Psoas muscle (tissue), 8 donors: Measurements from ENCODE around the gene AMFR. TPM values are rescaled to one million over a fixed set of nuclear protein-coding genes. Genes with fewer than 3 reads are reported as not detected.
A peak's percentile ranks its signal among the peaks of the same experiment; 100 is the strongest.

Source experiments
- ATAC-seq, 4 donors: fragments of 200-7000 bp; cut with Tn5 transposase; one replicate each; pipeline ENCODE4 v1.9.1; 2020; ENCODE audit warnings: moderate library complexity in 3 of 4, mild to moderate bottlenecking in 2 of 4
- DNase-seq, 2 donors: peaks; one replicate each; pipeline ENCODE4 v3.0.0-alpha.2; 2020
- H3K27ac ChIP-seq: fragments of 200-600 bp; one replicate; pipeline ENCODE4 v1.8.0; 2022
- H3K27me3 ChIP-seq, 3 donors: fragments of 200-600 bp in 1 of 3; one replicate each; pipeline versions ENCODE4 v1.6.1 to v1.8.0; 2013 to 2022; ENCODE audit warnings: low read length in 2 of 3, mild to moderate bottlenecking in 2 of 3, moderate library complexity in 1 of 3; ENCODE audit not compliant: insufficient read depth in 3 of 3
- H3K36me3 ChIP-seq, 2 donors: fragments of 200-600 bp in 1 of 2; one replicate each; pipeline versions ENCODE4 v1.6.1 to v1.8.0; 2013 to 2022; ENCODE audit warnings: low read depth in 1 of 2, mild to moderate bottlenecking in 1 of 2, moderate library complexity in 1 of 2; ENCODE audit not compliant: insufficient read depth in 1 of 2
- H3K4me1 ChIP-seq: fragments of 200-600 bp; one replicate; pipeline ENCODE4 v1.8.0; 2022
- H3K4me3 ChIP-seq: fragments of 200-600 bp; one replicate; pipeline ENCODE4 v1.8.0; 2022; ENCODE audit warnings: mild to moderate bottlenecking
- H3K9me3 ChIP-seq: fragments of 200-600 bp; one replicate; pipeline ENCODE4 v1.8.0; 2022
- WGBS, 3 donors: extraction: QIAGEN DNeasy Blood & Tissue Kit; methylation state at CpG; one replicate each; pipeline versions ENCODE4 v1.1.6 to v1.1.7; 2013; 5-methylcytosine and 5-hydroxymethylcytosine counted together
- intact Hi-C, 2 donors: fragments of 100-400 bp; cut with DNase I; formaldehyde crosslinking; loops; one replicate each; pipeline versions ENCODE4 v1.11.0 to v1.14.2; 2022
- polyA plus RNA-seq, 3 donors: library from polyadenylated mRNA; stranded (reverse); fragments of 200-250 nt; gene quantifications; one replicate each; pipeline ENCODE4 v1.2.3, GENCODE V29; 2013
- total RNA-seq, 4 donors: library from RNA; stranded (reverse); fragmentation: NEBNext Ultra II Directional in 2 of 4; extraction: Animal tissue kit (Norgen Biotek cat#: 25700) in 2 of 4; gene quantifications; one replicate each; pipeline versions ENCODE4 v1.2.1 to v1.2.4, GENCODE V29; 2021 to 2023
- TF ChIP-seq, protein P1 (sequence below): fragments of 200-600 bp; IDR thresholded peaks from one replicate; pipeline ENCODE4 v1.8.0; 2022; ENCODE audit warnings: antibody characterized with exemption
- donor health status: healthy with polysubstance abuse.
- donor health status: DM: no; HTN: no; CAD: no; lungs with moderate emphysema.
- donor health status: Bipolar disorder and iron deficiency.
- donor health status: healthy.
- donor health status: DM: yes; HTN: yes; CAD: no.
- donor health status: DM: no; HTN: no; CAD: no.
- donor health status: DM: no; HTN: no; CAD: no.
- donor health status: DM: yes; HTN: yes; CAD: no.

The AMFR gene
- total and polyA plus RNA-seq, 7 donors = 106 to 453 (median 193) TPM

DNA sequence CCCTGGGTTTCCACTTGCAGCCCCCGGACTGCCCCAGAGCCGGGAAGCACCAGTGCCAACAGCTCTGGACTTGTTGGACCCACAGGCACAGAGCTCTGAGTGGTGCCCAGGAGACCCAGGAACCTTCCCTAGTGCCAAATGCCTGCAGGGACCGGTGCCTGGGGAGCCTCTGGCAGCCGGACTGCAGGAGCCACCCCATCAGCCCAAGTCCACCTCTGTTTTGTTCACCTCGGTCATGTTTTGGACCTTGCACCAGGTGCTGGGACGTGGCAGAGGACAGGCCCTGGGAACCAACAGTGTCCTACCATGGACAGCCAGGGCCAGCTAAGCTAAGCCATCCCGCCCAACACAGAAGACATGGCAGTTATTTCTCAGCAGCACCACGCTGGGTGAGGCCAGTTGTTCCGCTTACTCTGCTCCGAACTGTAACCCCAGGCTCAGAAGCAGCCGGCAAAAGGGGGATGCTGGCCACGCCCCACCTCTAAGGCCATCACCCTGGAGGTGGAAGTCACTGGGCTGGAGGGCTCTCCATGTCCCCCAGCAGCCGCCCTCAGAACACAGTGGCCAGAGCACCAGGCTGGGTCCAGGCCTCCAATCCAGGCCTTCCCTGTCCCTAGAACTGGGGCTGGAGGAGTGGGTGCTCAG, 79.8 kb downstream of the AMFR start:
- ATAC-seq (no peak), DNase-seq (peak; percentile 11 to 13)
- H3K27me3 ChIP-seq = no peaks in the 10 kb centered on the region
- no peaks in the 10 kb centered on the region for H3K9me3 ChIP-seq
- no peak overlapping the region for H3K27ac ChIP-seq
- no peaks in the 10 kb centered on the region for H3K4me1 ChIP-seq
- WGBS, 3 donors = 84 to 89% (median 88%) methylated on average over 13 of the region's 13 CpGs
- TF ChIP-seq, protein P1, sequence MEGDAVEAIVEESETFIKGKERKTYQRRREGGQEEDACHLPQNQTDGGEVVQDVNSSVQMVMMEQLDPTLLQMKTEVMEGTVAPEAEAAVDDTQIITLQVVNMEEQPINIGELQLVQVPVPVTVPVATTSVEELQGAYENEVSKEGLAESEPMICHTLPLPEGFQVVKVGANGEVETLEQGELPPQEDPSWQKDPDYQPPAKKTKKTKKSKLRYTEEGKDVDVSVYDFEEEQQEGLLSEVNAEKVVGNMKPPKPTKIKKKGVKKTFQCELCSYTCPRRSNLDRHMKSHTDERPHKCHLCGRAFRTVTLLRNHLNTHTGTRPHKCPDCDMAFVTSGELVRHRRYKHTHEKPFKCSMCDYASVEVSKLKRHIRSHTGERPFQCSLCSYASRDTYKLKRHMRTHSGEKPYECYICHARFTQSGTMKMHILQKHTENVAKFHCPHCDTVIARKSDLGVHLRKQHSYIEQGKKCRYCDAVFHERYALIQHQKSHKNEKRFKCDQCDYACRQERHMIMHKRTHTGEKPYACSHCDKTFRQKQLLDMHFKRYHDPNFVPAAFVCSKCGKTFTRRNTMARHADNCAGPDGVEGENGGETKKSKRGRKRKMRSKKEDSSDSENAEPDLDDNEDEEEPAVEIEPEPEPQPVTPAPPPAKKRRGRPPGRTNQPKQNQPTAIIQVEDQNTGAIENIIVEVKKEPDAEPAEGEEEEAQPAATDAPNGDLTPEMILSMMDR = no peak
- H3K4me3 ChIP-seq = no peak overlapping the region
- intact Hi-C loops = no loop called here
- H3K36me3 ChIP-seq = no peaks in the 10 kb centered on the region

DNA sequence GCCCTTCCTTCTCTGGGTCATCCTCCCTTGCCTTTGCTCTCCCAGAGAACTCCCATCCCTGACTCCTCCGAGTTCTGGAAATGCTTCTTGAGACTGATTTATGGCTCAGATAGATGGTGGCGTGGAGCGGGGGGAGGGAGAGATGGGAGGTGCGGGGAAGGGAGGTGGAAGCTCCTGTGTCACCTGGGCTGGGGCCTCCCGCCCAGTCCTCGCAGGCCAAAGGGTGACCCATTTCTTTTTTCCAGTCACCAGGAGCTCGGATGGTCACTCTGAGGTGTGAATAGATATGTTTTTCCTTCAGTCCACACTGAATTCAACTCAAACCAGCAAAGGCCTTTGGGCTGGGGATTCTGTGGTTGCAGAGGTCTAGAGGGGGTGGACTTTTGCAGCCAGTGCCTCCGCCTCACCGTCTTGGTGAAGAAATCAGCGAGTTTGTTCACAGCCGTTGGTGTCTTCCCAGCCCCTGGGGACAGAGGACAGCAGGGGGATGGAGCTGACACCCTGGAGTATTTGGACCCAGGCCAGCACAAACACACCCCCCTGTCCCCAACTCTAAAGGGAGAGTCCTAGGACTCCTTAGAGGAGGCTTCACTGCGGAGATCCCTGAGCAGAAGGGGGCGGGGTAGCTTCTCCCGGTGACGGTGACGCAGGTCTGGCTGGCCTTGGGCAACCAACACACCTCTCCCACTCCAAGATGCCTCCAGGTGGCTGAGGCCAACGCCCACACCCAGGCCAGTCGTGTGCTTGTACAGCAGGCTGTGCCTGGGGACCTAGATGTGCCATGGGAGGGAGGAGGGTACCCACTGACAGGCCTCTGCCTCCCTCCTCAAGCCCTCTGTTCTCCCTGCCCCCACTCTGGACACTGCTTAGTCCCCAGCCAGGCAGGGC, 80.6 kb downstream of the AMFR start:
- WGBS, 3 donors = 81 to 82% (median 82%) methylated on average over 17 to 18 of the region's 18 CpGs
- Histone ChIP-seq H3K36me3 (no peaks in the 10 kb centered on the region), H3K27ac (no peak overlapping the region), H3K27me3 (no peaks in the 10 kb centered on the region), H3K4me1 (no peaks in the 10 kb centered on the region), H3K9me3 (no peaks in the 10 kb centered on the region), H3K4me3 (no peak overlapping the region)
- peak; percentile 6 to 34 for DNase-seq
- TF ChIP-seq, protein P1 = no peak
- ATAC-seq = peak in 1 of 4 donors; percentile 18
- intact Hi-C loops = no loop called here

DNA sequence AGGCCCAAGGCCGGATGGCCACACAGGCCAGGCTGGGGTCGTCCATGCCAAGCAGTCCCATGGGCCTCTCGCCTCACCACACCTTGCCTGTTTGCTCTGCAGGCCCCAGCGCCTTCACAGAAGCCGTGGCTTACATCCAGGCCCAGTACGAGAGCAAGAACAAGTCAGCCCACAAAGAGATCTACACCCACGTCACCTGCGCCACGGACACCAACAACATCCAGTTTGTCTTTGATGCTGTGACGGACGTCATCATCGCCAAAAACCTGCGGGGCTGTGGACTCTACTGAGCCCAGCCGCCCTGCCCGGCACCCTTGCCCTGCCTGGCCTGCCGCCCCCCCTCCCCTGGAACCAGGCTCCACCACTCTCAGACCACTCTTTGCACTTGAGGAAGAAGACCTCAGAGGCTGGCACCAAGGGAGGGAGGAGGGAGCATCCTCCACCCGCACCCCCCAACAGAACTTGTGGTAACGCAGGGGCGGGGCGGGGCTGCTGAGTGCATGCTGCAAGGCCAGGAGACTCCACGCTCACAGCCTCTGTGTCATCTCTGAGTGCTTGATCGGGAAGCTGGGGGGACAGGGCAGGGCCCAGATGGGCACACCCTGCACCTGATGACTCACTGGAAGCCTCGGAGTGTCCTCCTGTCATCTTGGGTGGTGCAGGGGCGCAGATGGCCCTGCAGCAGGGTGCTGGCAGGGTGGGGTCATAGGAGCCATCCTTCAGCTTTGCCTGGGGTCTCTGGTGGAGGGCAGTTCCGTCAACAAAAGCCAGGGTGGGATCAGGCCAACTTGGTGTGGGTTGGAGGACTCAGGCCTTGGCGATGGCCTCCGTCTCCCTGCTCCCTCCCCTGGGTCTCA, 81.5 kb downstream of the AMFR start:
- TF ChIP-seq, protein P1 = no peak
- ATAC-seq (peak in 1 of 4 donors; percentile 14), DNase-seq (no peak)
- no peaks in the 10 kb centered on the region for H3K27me3 ChIP-seq
- no peak overlapping the region for H3K4me3 ChIP-seq
- no peaks in the 10 kb centered on the region for H3K36me3 ChIP-seq
- intact Hi-C loops = no loop called here
- no peaks in the 10 kb centered on the region for H3K4me1 ChIP-seq
- 90 to 92% (median 92%) methylated on average over 27 of the region's 27 CpGs for WGBS, 3 donors
- H3K9me3 ChIP-seq = no peaks in the 10 kb centered on the region
- no peak overlapping the region for H3K27ac ChIP-seq

DNA sequence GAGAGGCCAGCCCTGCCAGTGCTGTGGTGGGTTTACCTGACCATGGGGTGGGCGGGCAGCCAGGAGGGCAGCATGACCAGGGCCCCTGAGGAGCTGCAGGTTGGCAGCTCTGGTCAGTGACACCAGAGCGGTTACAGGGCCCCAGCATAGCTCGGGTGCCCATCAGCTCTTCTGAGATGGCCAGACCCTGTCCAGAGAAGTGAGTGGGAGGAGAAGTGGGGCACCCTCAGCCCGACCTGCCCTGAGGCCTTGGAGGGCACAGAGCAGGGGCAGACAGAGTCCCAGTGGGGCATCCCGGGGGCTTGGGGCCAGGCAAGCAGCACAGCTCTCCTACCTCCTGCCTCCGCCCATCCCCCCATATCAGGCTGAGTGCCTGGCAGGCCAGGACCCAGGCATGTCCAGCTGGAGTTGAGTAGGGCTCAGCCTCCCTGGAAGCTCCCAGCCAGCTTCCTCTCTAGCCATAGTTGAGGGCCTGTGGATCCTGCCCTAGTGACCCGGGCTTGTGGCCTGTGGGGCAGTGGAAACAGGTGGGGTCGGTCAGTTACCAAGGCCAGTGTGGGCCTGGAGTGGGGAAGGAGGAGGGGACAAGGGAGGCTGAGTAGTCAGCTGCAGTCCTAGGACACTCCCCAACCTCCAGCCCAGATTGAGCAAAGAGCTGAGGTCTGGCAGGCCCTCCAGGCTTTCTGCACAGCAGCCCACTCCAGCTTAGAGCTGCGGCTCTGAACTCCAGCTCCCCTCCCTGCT, 83.5 kb downstream of the AMFR start:
- no peaks in the 10 kb centered on the region for H3K36me3 ChIP-seq
- H3K27ac ChIP-seq = no peak overlapping the region
- 62 to 74% (median 64%) methylated on average over 9 of the region's 9 CpGs for WGBS, 3 donors
- intact Hi-C loops = no loop called here
- H3K27me3 ChIP-seq = no peaks in the 10 kb centered on the region
- H3K4me3 ChIP-seq = no peak overlapping the region
- DNase-seq (no peak), ATAC-seq (peak in 1 of 4 donors; percentile 29)
- no peaks in the 10 kb centered on the region for H3K4me1 ChIP-seq
- H3K9me3 ChIP-seq = no peaks in the 10 kb centered on the region
- TF ChIP-seq, protein P1 = no peak
